ENCODE data around the gene TMEM94. TPM values are rescaled to one million over a fixed set of nuclear protein-coding genes. Genes with fewer than 3 reads are reported as not detected.
"Not testable (repeated sequence)": the region's sequence is repeated elsewhere in the genome, so short reads cannot be mapped to it uniquely, and the experiment has no call there.

Gene TMEM94
- polyA plus RNA-seq, 2 of the 4 experiments (the other 2 are of a cell fraction): 30.5 to 63.8 TPM

GRCh38 chr17:75454672-75455071 is 1.8 kb upstream of the TMEM94 start:
- not testable (repeated sequence) for H3K27ac ChIP-seq; H3K4me2 ChIP-seq; DNase-seq (ENCODE audit: low read depth in 1 of 2, low spot score in 1 of 2); H3K4me3 ChIP-seq; FAIRE-seq; H3K9me3 ChIP-seq; ATAC-seq
- WGBS (ENCODE audit: missing lambda C conversion rate): 95% methylated on average over 3 of the region's 3 CpGs
- ChIA-PET CTCF (interaction anchor here (1.0 to 4.3 kb wide), 6 partner anchors 10 to 146 kb away, joined by 3 to 19 read pairs (median 4); no protein-coding TSS in a partner anchor), POLR2A (interaction anchor here (0.7 to 2.7 kb wide), 2 partner anchors 165 to 259 kb away, joined by 4 to 10 read pairs; partner anchors contain the start of gene SLC25A19)
- peaks cover 20% of the 10 kb centered on the region for H3K4me1 ChIP-seq

- H3K4me1 ChIP-seq: peaks cover 23% of the 10 kb centered on the region
- ChIA-PET POLR2A (interaction anchor here (0.5 to 2.7 kb wide), 17 partner anchors 9 to 443 kb away, joined by 3 to 30 read pairs (median 4); partner anchors contain the start of genes GGA3, GRB2, MRPL58 and MRPS7), CTCF (interaction anchor here (0.5 to 4.3 kb wide), 14 partner anchors 8 to 293 kb away, joined by 3 to 19 read pairs (median 4); partner anchors contain the start of gene TSEN54)
- TF ChIP-seq E2F6 (IDR thresholded peaks at IDR 0.05; ENCODE audit: borderline replicate concordance, low read depth) (peak; percentile 45; the same call in 1 of the 2 replicates), RAD21 (conservative IDR thresholded peaks at IDR 0.05 in 1 of 2, IDR thresholded peaks at IDR 0.05 in 1 of 2) (peak in 1 of 2 experiments; percentile 11; a peak in 1 of 5 replicates), EHF (CRISPR knock-in tag; IDR thresholded peaks at IDR 0.05) (no peak), ATOH8 (CRISPR knock-in tag; IDR thresholded peaks at IDR 0.05; ENCODE audit: low read depth) (0 out of 2 replicates have a peak, but pooled peaks have one; percentile 22), PHF8 (IDR thresholded peaks at IDR 0.05; ENCODE audit: borderline replicate concordance, low read depth) (peak; percentile 31; the same call in 1 of the 2 replicates), HOXA7 (CRISPR knock-in tag; IDR thresholded peaks at IDR 0.05) (0 out of 2 replicates have a peak, but pooled peaks have one; percentile 40)
- peak overlapping the region; percentile 91 for H3K4me3 ChIP-seq
- ATAC-seq: peak; percentile 54 to 62
- no peaks in the 10 kb centered on the region for H3K9me3 ChIP-seq
- FAIRE-seq: no peak
- no peak for DNase-seq (ENCODE audit: low read depth in 1 of 2, low spot score in 1 of 2)
- WGBS (ENCODE audit: missing lambda C conversion rate): 9% methylated on average over 13 of the region's 13 CpGs
- peak overlapping the region; percentile 89 for H3K4me2 ChIP-seq
- H3K27ac ChIP-seq: peak overlapping the region; percentile 92 to 95
Measured at GRCh38 chr17:75456039-75456416, 407 bp upstream of the TMEM94 start.

- peaks cover 23% of the 10 kb centered on the region for H3K4me1 ChIP-seq
- CTCF ChIA-PET: interaction anchor here (0.6 to 4.3 kb wide), 17 partner anchors 10 to 178 kb away, joined by 3 to 19 read pairs (median 4); no protein-coding TSS in a partner anchor
- H3K27ac ChIP-seq: peak overlapping the region; percentile 92 to 95
- WGBS (ENCODE audit: missing lambda C conversion rate): 10% methylated on average over 38 of the region's 38 CpGs
- DNase-seq (ENCODE audit: low read depth in 1 of 2, low spot score in 1 of 2) (peak in 1 of 2 experiments; percentile 36), ATAC-seq (peak; percentile 44 to 59), FAIRE-seq (no peak)
- H3K9me3 ChIP-seq: no peaks in the 10 kb centered on the region
- H3K4me3 ChIP-seq: peak overlapping the region; percentile 91
- POLR2A ChIA-PET: interaction anchor here (0.9 to 2.7 kb wide), 9 partner anchors 10 to 445 kb away, joined by 3 to 30 read pairs (median 9); partner anchors contain the start of genes GRB2, MRPL58 and SLC25A19
- H3K4me2 ChIP-seq: peak overlapping the region; percentile 89
- TF ChIP-seq ZSCAN20 (CRISPR knock-in tag; IDR thresholded peaks at IDR 0.05): no peak
- TF ChIP-seq ZNF302 (CRISPR knock-in tag; IDR thresholded peaks at IDR 0.05): no peak
- no peak for TF ChIP-seq CHD4 (IDR thresholded peaks at IDR 0.05; ENCODE audit: borderline replicate concordance)
- no peak for TF ChIP-seq NPAS2 (CRISPR knock-in tag; IDR thresholded peaks at IDR 0.05; ENCODE audit: borderline replicate concordance)
- TF ChIP-seq EP300 (IDR thresholded peaks at IDR 0.05): no peak
- no peak for TF ChIP-seq ZC3H11A (IDR thresholded peaks at IDR 0.05)
- TF ChIP-seq ZFP36 (IDR thresholded peaks at IDR 0.05; ENCODE audit: borderline replicate concordance, partially characterized antibody): no peak
- no peak; a peak in 1 of 5 replicates for TF ChIP-seq JUN (IDR thresholded peaks at IDR 0.05)
- TF ChIP-seq HOXA7 (CRISPR knock-in tag; IDR thresholded peaks at IDR 0.05): no peak
- TF ChIP-seq POLR2A (IDR thresholded peaks at IDR 0.05; ENCODE audit: low read length): peak; percentile 32; the same call in 1 of the 2 replicates
- no peak for TF ChIP-seq RFX5 (IDR thresholded peaks at IDR 0.05)
- TF ChIP-seq HMGXB4 (CRISPR knock-in tag; IDR thresholded peaks at IDR 0.05; ENCODE audit: borderline replicate concordance): no peak
- no peak for TF ChIP-seq CTCF (IDR thresholded peaks at IDR 0.05)
- TF ChIP-seq BHLHE40 (IDR thresholded peaks at IDR 0.05; ENCODE audit: low read depth, low read length): no peak
- TF ChIP-seq ESRRA (IDR thresholded peaks at IDR 0.05; ENCODE audit: borderline replicate concordance, low read length): no peak
- TF ChIP-seq HEYL (CRISPR knock-in tag; IDR thresholded peaks at IDR 0.05): no peak
- TF ChIP-seq SMC3 (IDR thresholded peaks at IDR 0.05): no peak
- TF ChIP-seq HDAC2 (IDR thresholded peaks at IDR 0.05): no peak
- TF ChIP-seq USF2 (IDR thresholded peaks at IDR 0.05): peak; percentile 79
- no peak for TF ChIP-seq EHF (CRISPR knock-in tag; IDR thresholded peaks at IDR 0.05)
Measured at GRCh38 chr17:75457047-75457654, 716 bp downstream of the TMEM94 start.

Data from A549 (cell line).